ENCODE results near the gene RYK. TPM values are rescaled to one million over a fixed set of nuclear protein-coding genes. Genes with fewer than 3 reads are reported as not detected.
"Not testable (repeated sequence)": the region's sequence is repeated elsewhere in the genome, so short reads cannot be mapped to it uniquely, and the experiment has no call there.

Gene RYK
- total RNA-seq, 1 donor from 2014 or later: 56.6 TPM

- Histone ChIP-seq H3K9me3 (no peaks in the 10 kb centered on the region), H3K27ac (no peak overlapping the region), H3K36me3 (no peaks in the 10 kb centered on the region), H3K27me3 (no peaks in the 10 kb centered on the region), H3K4me1 (peaks cover 10% of the 10 kb centered on the region), H3K4me3 (no peak overlapping the region)
- no peak for TF ChIP-seq CTCF (IDR thresholded peaks at IDR 0.05)
- intact Hi-C loops (cut with DNase I): no loop called here
- no peak for ATAC-seq
- no peak for DNase-seq
These were observed 22.6 kb downstream of the RYK start for GRCh38 chr3:134228035-134228434.

GRCh38 chr3:134224796-134225156, 25.9 kb downstream of the RYK start:
- ATAC-seq; H3K9me3 ChIP-seq; DNase-seq; H3K4me3 ChIP-seq; intact Hi-C loops (cut with DNase I); H3K4me1 ChIP-seq; H3K27me3 ChIP-seq; H3K27ac ChIP-seq: not testable (repeated sequence)
- H3K36me3 ChIP-seq: peaks cover 11% of the 10 kb centered on the region

- no peak for TF ChIP-seq CTCF (IDR thresholded peaks at IDR 0.05)
- Histone ChIP-seq H3K9me3 (no peaks in the 10 kb centered on the region), H3K4me1 (peaks cover 6% of the 10 kb centered on the region), H3K36me3 (peaks cover 11% of the 10 kb centered on the region), H3K27ac (no peak overlapping the region), H3K4me3 (no peak overlapping the region), H3K27me3 (no peaks in the 10 kb centered on the region)
- ATAC-seq (no peak), DNase-seq (no peak)
- intact Hi-C loops (cut with DNase I): no loop called here
These were observed 27.8 kb downstream of the RYK start for GRCh38 chr3:134222835-134223234.

- Histone ChIP-seq H3K4me3 (no peak overlapping the region), H3K27ac (no peak overlapping the region), H3K4me1 (peaks cover 4% of the 10 kb centered on the region), H3K27me3 (no peaks in the 10 kb centered on the region), H3K36me3 (peaks cover 11% of the 10 kb centered on the region), H3K9me3 (no peaks in the 10 kb centered on the region)
- ATAC-seq (no peak), DNase-seq (no peak)
- intact Hi-C loops (cut with DNase I): loop anchor here (10.0 kb wide), 2 partner anchors 78 to 282 kb away; no protein-coding TSS in a partner anchor
- no peak for TF ChIP-seq CTCF (IDR thresholded peaks at IDR 0.05)
These were observed 33.8 kb downstream of the RYK start for GRCh38 chr3:134216851-134217250.

GRCh38 chr3:134216191-134216764, 34.4 kb downstream of the RYK start:
- peaks cover 9% of the 10 kb centered on the region for H3K36me3 ChIP-seq
- no peak for DNase-seq
- TF ChIP-seq CTCF (IDR thresholded peaks at IDR 0.05): no peak
- H3K4me3 ChIP-seq: no peak overlapping the region
- H3K9me3 ChIP-seq: no peaks in the 10 kb centered on the region
- no peak overlapping the region for H3K27ac ChIP-seq
- intact Hi-C loops (cut with DNase I): loop anchor here (10.0 kb wide), 2 partner anchors 79 to 281 kb away; no protein-coding TSS in a partner anchor
- H3K27me3 ChIP-seq: no peaks in the 10 kb centered on the region
- ATAC-seq: no peak
- peaks cover 4% of the 10 kb centered on the region for H3K4me1 ChIP-seq

- Histone ChIP-seq H3K36me3 (peaks cover 13% of the 10 kb centered on the region), H3K4me1 (peaks cover 4% of the 10 kb centered on the region), H3K27me3 (no peaks in the 10 kb centered on the region), H3K9me3 (no peaks in the 10 kb centered on the region), H3K4me3 (no peak overlapping the region), H3K27ac (no peak overlapping the region)
- DNase-seq: no peak
- no peak for TF ChIP-seq CTCF (IDR thresholded peaks at IDR 0.05)
- intact Hi-C loops (cut with DNase I): loop anchor here (10.0 kb wide), 2 partner anchors 81 to 279 kb away; no protein-coding TSS in a partner anchor
- no peak for ATAC-seq
These were observed 36.4 kb downstream of the RYK start for GRCh38 chr3:134214239-134214638.

All from upper lobe of right lung (tissue), 1 donor.